Measurements from ENCODE around the gene ERCC8. TPM values are rescaled to one million over a fixed set of nuclear protein-coding genes. Genes with fewer than 3 reads are reported as not detected.

The ERCC8 gene
- total RNA-seq, 1 donor from 2014 or later, result 24.0 TPM

DNA sequence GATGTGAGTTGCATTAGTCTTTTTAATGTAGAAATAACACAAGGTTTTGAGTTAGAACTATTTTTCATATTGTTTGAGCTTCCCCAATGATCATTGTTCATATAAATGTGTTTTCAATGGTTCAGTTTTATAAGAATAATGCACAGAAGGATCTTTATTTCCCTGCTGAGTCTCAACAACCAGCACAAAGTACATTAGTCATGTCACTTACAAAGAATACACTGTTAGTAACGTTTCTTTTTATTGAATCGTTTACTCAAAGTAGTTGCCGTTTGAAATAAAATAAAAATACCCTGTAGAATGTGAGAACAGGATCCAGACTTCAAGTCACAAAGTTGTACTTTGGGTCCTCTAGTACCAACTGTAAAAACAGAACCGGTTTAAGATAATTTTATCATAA lies 41.5 kb downstream of the ERCC8 start:
- no peaks in the 10 kb centered on the region for H3K9me3 Mint-ChIP-seq
- H3K27me3 Mint-ChIP-seq (ENCODE audit: low read depth), result no peaks in the 10 kb centered on the region
- peak overlapping the region; percentile 46 for H3K27ac Mint-ChIP-seq (ENCODE audit: unreplicated experiment)
- H3K36me3 Mint-ChIP-seq (ENCODE audit: low read depth), result peaks cover 16% of the 10 kb centered on the region
- TF ChIP-seq, protein P1, sequence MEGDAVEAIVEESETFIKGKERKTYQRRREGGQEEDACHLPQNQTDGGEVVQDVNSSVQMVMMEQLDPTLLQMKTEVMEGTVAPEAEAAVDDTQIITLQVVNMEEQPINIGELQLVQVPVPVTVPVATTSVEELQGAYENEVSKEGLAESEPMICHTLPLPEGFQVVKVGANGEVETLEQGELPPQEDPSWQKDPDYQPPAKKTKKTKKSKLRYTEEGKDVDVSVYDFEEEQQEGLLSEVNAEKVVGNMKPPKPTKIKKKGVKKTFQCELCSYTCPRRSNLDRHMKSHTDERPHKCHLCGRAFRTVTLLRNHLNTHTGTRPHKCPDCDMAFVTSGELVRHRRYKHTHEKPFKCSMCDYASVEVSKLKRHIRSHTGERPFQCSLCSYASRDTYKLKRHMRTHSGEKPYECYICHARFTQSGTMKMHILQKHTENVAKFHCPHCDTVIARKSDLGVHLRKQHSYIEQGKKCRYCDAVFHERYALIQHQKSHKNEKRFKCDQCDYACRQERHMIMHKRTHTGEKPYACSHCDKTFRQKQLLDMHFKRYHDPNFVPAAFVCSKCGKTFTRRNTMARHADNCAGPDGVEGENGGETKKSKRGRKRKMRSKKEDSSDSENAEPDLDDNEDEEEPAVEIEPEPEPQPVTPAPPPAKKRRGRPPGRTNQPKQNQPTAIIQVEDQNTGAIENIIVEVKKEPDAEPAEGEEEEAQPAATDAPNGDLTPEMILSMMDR (conservative IDR thresholded peaks at IDR 0.05), result no peak
- DNase-seq (ENCODE audit: low read depth, low spot score), result no peak
- H3K4me1 Mint-ChIP-seq, result peaks cover 5% of the 10 kb centered on the region
- H3K4me3 Mint-ChIP-seq, result no peak overlapping the region

DNA sequence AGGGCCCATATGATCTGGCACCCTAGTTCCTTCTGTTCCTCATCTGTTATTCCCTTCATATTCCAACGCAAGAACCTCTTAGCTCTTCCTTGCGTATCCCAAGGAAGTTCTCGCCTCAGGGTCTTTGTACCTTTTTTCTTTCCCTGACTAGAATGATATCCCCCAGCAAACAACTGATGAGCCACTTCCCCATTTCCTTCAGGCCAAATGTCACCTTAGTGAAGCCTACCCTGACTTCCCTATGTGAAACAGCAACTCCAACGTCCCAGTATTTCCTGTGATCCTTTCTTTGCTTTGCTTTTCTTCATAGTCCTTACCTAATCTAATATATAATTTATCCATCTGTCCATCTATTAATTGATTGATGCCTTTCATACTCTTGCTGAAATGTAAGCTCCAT lies 47.9 kb downstream of the ERCC8 start:
- Mint-ChIP-seq H3K4me3 (no peak overlapping the region), H3K9me3 (no peaks in the 10 kb centered on the region), H3K4me1 (no peaks in the 10 kb centered on the region), H3K36me3 (ENCODE audit: low read depth) (peaks cover 34% of the 10 kb centered on the region), H3K27ac (ENCODE audit: unreplicated experiment) (no peak overlapping the region), H3K27me3 (ENCODE audit: low read depth) (no peaks in the 10 kb centered on the region)
- TF ChIP-seq, protein P1 (conservative IDR thresholded peaks at IDR 0.05), result no peak
- no peak for DNase-seq (ENCODE audit: low read depth, low spot score)

DNA sequence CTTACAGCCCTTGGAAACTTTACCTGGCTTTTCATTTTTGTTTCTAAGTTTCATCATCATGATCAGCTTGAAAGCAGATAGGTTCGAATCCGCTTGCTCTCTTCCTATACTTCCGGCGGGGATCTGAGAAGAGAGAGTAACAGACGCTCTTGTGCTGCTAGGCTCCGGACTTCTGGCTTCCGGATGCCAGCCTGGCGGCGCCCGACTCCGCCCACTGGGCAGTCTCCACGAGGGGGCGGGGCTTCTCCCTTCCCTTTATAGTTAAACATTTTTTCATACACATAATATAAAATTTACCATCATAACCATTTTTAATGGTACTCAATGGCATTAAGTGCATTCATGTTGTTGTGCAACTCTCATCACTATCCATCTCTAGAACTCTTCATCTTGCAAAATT lies 51.3 kb downstream of the ERCC8 start:
- DNase-seq (ENCODE audit: low read depth, low spot score), result no peak
- no peak overlapping the region for H3K27ac Mint-ChIP-seq (ENCODE audit: unreplicated experiment)
- no peak overlapping the region for H3K4me3 Mint-ChIP-seq

DNA sequence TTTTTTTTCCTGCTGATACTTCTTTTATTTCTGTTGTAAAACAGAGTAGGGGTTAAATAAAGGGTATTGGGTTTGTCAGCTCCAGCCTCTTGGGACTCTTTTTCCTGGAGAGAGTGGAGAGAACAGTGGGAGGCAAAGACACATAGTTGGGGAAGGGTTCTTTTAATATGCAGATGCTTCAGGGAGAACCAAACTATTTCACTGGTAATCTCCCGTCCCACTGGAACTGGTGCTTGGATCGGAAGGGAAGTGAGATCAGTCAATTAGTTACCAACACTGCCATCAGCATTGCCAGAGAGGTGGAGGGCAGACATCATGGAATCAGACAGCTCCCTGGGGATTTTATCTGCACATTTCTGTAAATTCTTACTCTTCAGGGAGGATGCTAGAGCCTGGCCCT lies 53.2 kb downstream of the ERCC8 start:
- DNase-seq (ENCODE audit: low read depth, low spot score), result no peak
- Mint-ChIP-seq H3K36me3 (ENCODE audit: low read depth) (peaks cover 27% of the 10 kb centered on the region), H3K27ac (ENCODE audit: unreplicated experiment) (no peak overlapping the region)

More for the DNA sequence above, 51.3 kb downstream of the ERCC8 start:
- TF ChIP-seq, protein P1 (conservative IDR thresholded peaks at IDR 0.05), result no peak
- Mint-ChIP-seq H3K27me3 (ENCODE audit: low read depth) (no peaks in the 10 kb centered on the region), H3K36me3 (ENCODE audit: low read depth) (peaks cover 25% of the 10 kb centered on the region), H3K9me3 (no peaks in the 10 kb centered on the region), H3K4me1 (no peaks in the 10 kb centered on the region)

DNA sequence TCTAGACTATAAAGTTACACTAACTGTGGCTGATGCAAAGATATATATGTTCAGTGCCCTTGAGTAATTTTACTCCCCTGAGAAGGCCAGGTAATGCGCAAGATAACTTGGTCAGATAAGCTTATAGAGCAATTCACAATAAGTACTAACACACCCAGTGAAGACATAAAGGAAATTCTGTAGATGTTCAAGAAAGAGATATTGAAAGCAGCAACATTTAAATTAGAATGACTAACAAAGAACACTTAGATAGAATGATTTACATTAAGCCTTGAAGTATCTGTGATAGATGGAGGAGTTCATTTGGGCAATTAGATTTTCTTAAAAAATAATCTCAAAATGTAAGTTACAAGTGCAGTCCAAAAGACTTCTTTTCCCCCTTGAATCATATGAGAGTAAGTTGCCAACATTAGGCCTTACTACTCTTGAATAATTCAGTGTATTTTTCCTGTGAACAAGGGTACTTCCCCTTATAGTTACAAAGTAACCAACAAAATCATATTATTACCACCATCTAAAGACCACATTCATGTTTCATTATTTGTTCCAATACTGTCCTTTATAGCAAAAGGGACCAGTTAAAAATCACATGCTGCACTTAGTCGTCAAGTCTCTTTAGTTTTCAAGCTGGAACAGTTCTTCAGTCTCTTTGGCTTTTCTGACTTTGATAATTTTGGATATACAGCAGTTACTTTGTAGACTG lies 56.4 kb downstream of the ERCC8 start:
- H3K27ac Mint-ChIP-seq (ENCODE audit: unreplicated experiment), result no peak overlapping the region
- H3K9me3 Mint-ChIP-seq, result peaks cover under 1% of the 10 kb centered on the region
- DNase-seq (ENCODE audit: low read depth, low spot score), result no peak
- peaks cover 28% of the 10 kb centered on the region for H3K36me3 Mint-ChIP-seq (ENCODE audit: low read depth)
- no peaks in the 10 kb centered on the region for H3K27me3 Mint-ChIP-seq (ENCODE audit: low read depth)
- no peaks in the 10 kb centered on the region for H3K4me1 Mint-ChIP-seq
- TF ChIP-seq, protein P1 (conservative IDR thresholded peaks at IDR 0.05), result no peak
- H3K4me3 Mint-ChIP-seq, result no peak overlapping the region

More for the DNA sequence above, 53.2 kb downstream of the ERCC8 start:
- Mint-ChIP-seq H3K9me3 (no peaks in the 10 kb centered on the region), H3K4me1 (no peaks in the 10 kb centered on the region), H3K4me3 (no peak overlapping the region), H3K27me3 (ENCODE audit: low read depth) (no peaks in the 10 kb centered on the region)
- TF ChIP-seq, protein P1 (conservative IDR thresholded peaks at IDR 0.05), result no peak

All from neural crest cell (in vitro differentiated cells).